Measurements from ENCODE around the gene STK10.

The STK10 gene

GRCh38 chr5:172052450-172053236 lies 135.4 kb downstream of the STK10 start:
- no peak overlapping the region for H3K27ac ChIP-seq (replicated peaks)
- DNase-seq (ENCODE audit: low read depth in 1 of 2, low spot score in 1 of 2): no peak
- H3K4me3 ChIP-seq (replicated peaks; ENCODE audit: insufficient read depth, low read length): no peak overlapping the region
- no peak for TF ChIP-seq REST (IDR thresholded peaks at IDR 0.05; ENCODE audit: insufficient replicate concordance, low read depth)
- TF ChIP-seq POLR2AphosphoS5 (IDR thresholded peaks at IDR 0.05; ENCODE audit: low read depth): no peak
- no peak for TF ChIP-seq GABPA (IDR thresholded peaks at IDR 0.05; ENCODE audit: low read depth)
- TF ChIP-seq, protein P1, sequence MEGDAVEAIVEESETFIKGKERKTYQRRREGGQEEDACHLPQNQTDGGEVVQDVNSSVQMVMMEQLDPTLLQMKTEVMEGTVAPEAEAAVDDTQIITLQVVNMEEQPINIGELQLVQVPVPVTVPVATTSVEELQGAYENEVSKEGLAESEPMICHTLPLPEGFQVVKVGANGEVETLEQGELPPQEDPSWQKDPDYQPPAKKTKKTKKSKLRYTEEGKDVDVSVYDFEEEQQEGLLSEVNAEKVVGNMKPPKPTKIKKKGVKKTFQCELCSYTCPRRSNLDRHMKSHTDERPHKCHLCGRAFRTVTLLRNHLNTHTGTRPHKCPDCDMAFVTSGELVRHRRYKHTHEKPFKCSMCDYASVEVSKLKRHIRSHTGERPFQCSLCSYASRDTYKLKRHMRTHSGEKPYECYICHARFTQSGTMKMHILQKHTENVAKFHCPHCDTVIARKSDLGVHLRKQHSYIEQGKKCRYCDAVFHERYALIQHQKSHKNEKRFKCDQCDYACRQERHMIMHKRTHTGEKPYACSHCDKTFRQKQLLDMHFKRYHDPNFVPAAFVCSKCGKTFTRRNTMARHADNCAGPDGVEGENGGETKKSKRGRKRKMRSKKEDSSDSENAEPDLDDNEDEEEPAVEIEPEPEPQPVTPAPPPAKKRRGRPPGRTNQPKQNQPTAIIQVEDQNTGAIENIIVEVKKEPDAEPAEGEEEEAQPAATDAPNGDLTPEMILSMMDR (IDR thresholded peaks at IDR 0.05; ENCODE audit: insufficient read depth, low read length): no peak
- no peak for TF ChIP-seq SPI1 (IDR thresholded peaks at IDR 0.05; ENCODE audit: borderline replicate concordance, low read depth)
- no peaks in the 10 kb centered on the region for H3K27me3 ChIP-seq (ENCODE audit: insufficient read depth, poor library complexity, severe bottlenecking)

- TF ChIP-seq GABPA (IDR thresholded peaks at IDR 0.05; ENCODE audit: low read depth) (no peak), POLR2AphosphoS5 (IDR thresholded peaks at IDR 0.05; ENCODE audit: low read depth) (no peak), SPI1 (IDR thresholded peaks at IDR 0.05; ENCODE audit: borderline replicate concordance, low read depth) (no peak), REST (IDR thresholded peaks at IDR 0.05; ENCODE audit: insufficient replicate concordance, low read depth) (no peak)
- TF ChIP-seq, protein P1 (IDR thresholded peaks at IDR 0.05; ENCODE audit: insufficient read depth, low read length): no peak
- no peak overlapping the region for H3K4me3 ChIP-seq (replicated peaks; ENCODE audit: insufficient read depth, low read length)
- H3K27me3 ChIP-seq (ENCODE audit: insufficient read depth, poor library complexity, severe bottlenecking): no peaks in the 10 kb centered on the region
- DNase-seq (ENCODE audit: low read depth in 1 of 2, low spot score in 1 of 2): no peak
- H3K27ac ChIP-seq (replicated peaks): no peak overlapping the region
Observed at GRCh38 chr5:172051643-172052339, 136.2 kb downstream of the STK10 start.

DNA sequence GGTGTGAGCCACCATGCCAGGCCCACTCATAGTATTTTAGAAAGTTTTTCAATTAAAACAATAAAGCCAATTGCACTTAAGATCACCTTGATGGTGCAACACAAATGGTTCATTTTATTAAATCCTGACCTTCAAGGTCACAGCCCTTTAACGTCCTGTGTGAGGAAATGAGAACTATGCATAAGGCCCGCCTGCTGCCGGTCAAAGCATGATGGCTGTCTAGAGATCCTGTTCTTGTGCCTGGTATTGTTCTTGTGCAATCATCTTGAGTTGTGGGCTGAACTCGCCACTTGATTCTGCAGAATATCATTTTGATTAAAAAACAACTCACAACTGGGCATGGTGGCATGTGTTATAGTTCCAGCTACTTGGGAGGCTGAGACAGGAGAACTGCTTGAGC lies 137.9 kb downstream of the STK10 start:
- DNase-seq (ENCODE audit: low read depth in 1 of 2, low spot score in 1 of 2): no peak
- H3K27me3 ChIP-seq (ENCODE audit: insufficient read depth, poor library complexity, severe bottlenecking): no peaks in the 10 kb centered on the region
- H3K27ac ChIP-seq (replicated peaks): no peak overlapping the region

More for the DNA sequence above, 137.9 kb downstream of the STK10 start:
- no peak for TF ChIP-seq GABPA (IDR thresholded peaks at IDR 0.05; ENCODE audit: low read depth)
- no peak for TF ChIP-seq REST (IDR thresholded peaks at IDR 0.05; ENCODE audit: insufficient replicate concordance, low read depth)
- TF ChIP-seq SPI1 (IDR thresholded peaks at IDR 0.05; ENCODE audit: borderline replicate concordance, low read depth): no peak
- TF ChIP-seq, protein P1 (IDR thresholded peaks at IDR 0.05; ENCODE audit: insufficient read depth, low read length): no peak
- TF ChIP-seq POLR2AphosphoS5 (IDR thresholded peaks at IDR 0.05; ENCODE audit: low read depth): no peak
- H3K4me3 ChIP-seq (replicated peaks; ENCODE audit: insufficient read depth, low read length): no peak overlapping the region
